HG03354 (cell line): ENCODE data around the gene SAYSD1.

Experiments
- ATAC-seq: cut with Tn5 transposase; IDR thresholded peaks from one replicate; pipeline ENCODE4 v1.9.1; 2021; ENCODE audit warnings: mild to moderate bottlenecking; ENCODE audit not compliant: unreplicated experiment, poor library complexity, severe bottlenecking

SAYSD1 gene

GRCh38 chr6:39060467-39061160 lies 54.4 kb downstream of the SAYSD1 start:
- no peak for ATAC-seq

GRCh38 chr6:39059496-39060310 lies 55.3 kb downstream of the SAYSD1 start:
- no peak for ATAC-seq

- no peak for ATAC-seq
Observed at GRCh38 chr6:39058471-39059147, 56.4 kb downstream of the SAYSD1 start.

- no peak for ATAC-seq
Observed at GRCh38 chr6:39057251-39058155, 57.5 kb downstream of the SAYSD1 start.

GRCh38 chr6:39056681-39057080 lies 58.3 kb downstream of the SAYSD1 start:
- no peak for ATAC-seq

- no peak for ATAC-seq
Observed at GRCh38 chr6:39056191-39056590, 58.8 kb downstream of the SAYSD1 start.

GRCh38 chr6:39055661-39056060 lies 59.3 kb downstream of the SAYSD1 start:
- no peak for ATAC-seq

GRCh38 chr6:39054577-39055142 lies 60.3 kb downstream of the SAYSD1 start:
- no peak for ATAC-seq
